Prostate gland (tissue), 2 donors: ENCODE measurements around the gene IPO11.

Experiments
- CTCF ChIP-seq, 4 experiments: fragments of 200-600 bp in 2 of 4; fragments of 450-650 bp in 2 of 4; sonication (generic) in 2 of 4; IDR thresholded peaks; 1 replicate in 3 of 4; 2 replicates in 1 of 4; pipeline ENCODE4 v1.5.1; 2016 to 2019; ENCODE audit warnings: antibody characterized with exemption in 4 of 4, mild to moderate bottlenecking in 2 of 4, moderate library complexity in 2 of 4
- POLR2A ChIP-seq: fragments of 450-650 bp; IDR thresholded peaks from one replicate; pipeline ENCODE4 v1.6.1; 2016; ENCODE audit warnings: antibody characterized with exemption, mild to moderate bottlenecking
- POLR2AphosphoS5 ChIP-seq: sonication (generic); formaldehyde crosslinking; IDR thresholded peaks from one replicate; pipeline ENCODE4 v1.6.1; 2017; ENCODE audit warnings: antibody characterized with exemption

DNA sequence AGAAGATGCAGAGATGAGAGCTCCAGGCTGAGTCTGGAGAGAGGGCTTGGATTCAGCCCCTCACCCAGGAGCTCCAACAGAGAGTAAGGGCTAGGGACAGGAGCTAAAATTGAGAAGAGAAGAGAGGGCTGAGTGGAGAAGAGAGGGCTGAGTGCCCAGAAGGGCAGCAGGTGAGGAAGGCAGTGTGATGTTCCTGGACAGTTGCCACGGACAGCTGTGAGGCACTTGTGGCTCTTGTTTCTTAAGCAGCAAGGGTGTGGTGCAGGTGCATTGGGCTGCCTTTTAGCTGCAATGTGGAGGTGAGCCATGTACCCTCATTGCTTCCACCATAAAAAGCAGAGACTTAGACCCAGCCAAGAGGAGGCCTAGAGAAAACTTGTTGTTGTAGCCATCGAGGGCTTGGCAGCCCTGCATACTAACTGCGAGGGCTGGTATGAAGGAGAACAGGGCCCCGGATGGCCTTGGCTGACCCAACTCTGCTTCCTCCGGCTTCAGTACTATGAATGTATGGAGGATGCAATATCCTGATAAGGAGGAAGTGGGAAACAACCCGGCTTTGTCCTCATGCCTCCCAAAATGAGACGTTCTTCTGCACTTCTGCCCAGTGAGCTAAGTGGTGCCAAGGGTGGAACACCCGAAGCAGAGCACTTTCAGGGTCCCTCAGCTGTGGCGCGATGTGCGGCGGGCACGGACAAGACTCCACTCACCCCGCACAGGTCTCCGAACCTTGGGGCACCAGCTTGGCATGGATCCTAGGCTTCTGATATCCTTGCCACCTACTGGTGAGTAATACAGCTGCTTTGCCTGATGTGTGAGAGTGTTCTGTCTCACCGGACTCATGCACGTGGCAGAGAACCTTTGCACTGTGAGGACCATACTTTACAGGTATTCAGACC, 231.2 kb downstream of the IPO11 start:
- no peak for TF ChIP-seq POLR2AphosphoS5
- TF ChIP-seq POLR2A = no peak
- TF ChIP-seq CTCF (IDR thresholded peaks at IDR 0.05) = no peak
